MCF 10A (cell line): Measurements from ENCODE around the gene ABHD2. TPM values are rescaled to one million over a fixed set of nuclear protein-coding genes. Genes with fewer than 3 reads are reported as not detected.
"Not testable (repeated sequence)": the region's sequence is repeated elsewhere in the genome, so short reads cannot be mapped to it uniquely, and the experiment has no call there.

Source experiments
- BruUV-seq: library from RNA; stranded (reverse); fragments of 400-500 nt; replicated peaks from 2 replicates; lab custom pipeline; 2021; lab: Mats Ljungman, UMichigan
- CTCF ChIA-PET: fragments of 300-600 bp; sonication (Branson Sonifier 250); formaldehyde crosslinking; extraction: SDS; loops from one replicate; lab custom pipeline; 2021; ENCODE audit warnings: antibody characterized with exemption, inconsistent platforms; lab: Yijun Ruan, JAX
- POLR2A ChIA-PET: fragments of 300-600, 350-650 bp; sonication (Branson Sonifier 250); formaldehyde crosslinking; extraction: SDS; loops from one replicate; lab custom pipeline; 2020; ENCODE audit warnings: antibody characterized with exemption, inconsistent platforms; lab: Yijun Ruan, JAX
- DNase-seq: peaks from one replicate; pipeline ENCODE4 v3.0.0-alpha.2; 2018; ENCODE audit not compliant: unreplicated experiment
- H3K27ac Mint-ChIP-seq: one replicate; pipeline ENCODE4 v1.8.0; 2022; ENCODE audit warnings: mild to moderate bottlenecking, low read depth, mixed read lengths; ENCODE audit not compliant: unreplicated experiment
- H3K27me3 Mint-ChIP-seq: one replicate; pipeline ENCODE4 v1.8.0; 2022; ENCODE audit warnings: mixed read lengths; ENCODE audit not compliant: insufficient read depth, unreplicated experiment
- H3K36me3 Mint-ChIP-seq: one replicate; pipeline ENCODE4 v1.8.0; 2022; ENCODE audit warnings: mild to moderate bottlenecking, moderate library complexity, mixed read lengths; ENCODE audit not compliant: insufficient read depth, unreplicated experiment
- H3K4me1 Mint-ChIP-seq: one replicate; pipeline ENCODE4 v1.8.0; 2022; ENCODE audit warnings: mixed read lengths; ENCODE audit not compliant: insufficient read depth, unreplicated experiment
- H3K4me3 Mint-ChIP-seq: one replicate; pipeline ENCODE4 v1.8.0; 2022; ENCODE audit warnings: mild to moderate bottlenecking, moderate library complexity, mixed read lengths; ENCODE audit not compliant: unreplicated experiment
- H3K9me3 Mint-ChIP-seq: one replicate; pipeline ENCODE4 v1.8.0; 2022; ENCODE audit warnings: mixed read lengths; ENCODE audit not compliant: unreplicated experiment
- intact Hi-C: fragments of 100-400 bp; cut with micrococcal nuclease; formaldehyde crosslinking; loops from 2 replicates; pipeline ENCODE4 v1.14.1; 2022
- total RNA-seq: library from RNA; stranded (reverse); gene quantifications from 2 replicates; pipeline ENCODE4 v1.2.3, GENCODE V29; 2022
- TF ChIP-seq, protein P1 (sequence below): fragments of 200-600 bp; IDR thresholded peaks from one replicate; pipeline ENCODE4 v1.8.0; 2022; ENCODE audit warnings: antibody characterized with exemption, mild to moderate bottlenecking; ENCODE audit not compliant: unreplicated experiment

The ABHD2 gene
- total RNA-seq, 1 experiment from 2014 or later: 47.7 TPM

DNA sequence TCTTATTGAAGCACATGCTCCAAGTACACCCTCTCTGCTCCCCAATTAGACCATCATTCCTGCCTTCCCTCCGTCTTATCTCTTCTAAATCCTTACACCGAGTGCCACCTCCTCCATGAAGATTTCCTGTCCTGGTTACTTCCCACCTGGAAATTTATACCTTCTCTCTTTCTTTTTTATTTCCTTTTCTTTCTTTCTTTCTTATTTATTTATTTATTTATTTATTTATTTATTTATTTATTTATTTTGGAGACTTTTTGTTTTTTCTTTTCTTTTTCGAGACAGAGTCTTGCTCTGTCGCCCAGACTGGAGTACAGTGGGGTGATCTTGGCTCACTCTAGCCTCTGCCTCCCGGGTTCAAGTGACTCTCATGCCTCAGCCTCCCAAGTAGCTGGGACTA lies 45.9 kb upstream of the ABHD2 start:
- no peak overlapping the region for H3K4me3 Mint-ChIP-seq
- BruUV-seq: no TSS peak
- H3K36me3 Mint-ChIP-seq: no peaks in the 10 kb centered on the region
- H3K27me3 Mint-ChIP-seq: peaks cover 16% of the 10 kb centered on the region
- no peaks in the 10 kb centered on the region for H3K4me1 Mint-ChIP-seq
- intact Hi-C loops: no loop called here
- no peaks in the 10 kb centered on the region for H3K9me3 Mint-ChIP-seq
- POLR2A ChIA-PET: interaction anchor here (0.6 kb wide), 1 partner anchor 63 kb away, joined by 3 read pairs; no protein-coding TSS in a partner anchor
- no peak for DNase-seq
- TF ChIP-seq, protein P1, sequence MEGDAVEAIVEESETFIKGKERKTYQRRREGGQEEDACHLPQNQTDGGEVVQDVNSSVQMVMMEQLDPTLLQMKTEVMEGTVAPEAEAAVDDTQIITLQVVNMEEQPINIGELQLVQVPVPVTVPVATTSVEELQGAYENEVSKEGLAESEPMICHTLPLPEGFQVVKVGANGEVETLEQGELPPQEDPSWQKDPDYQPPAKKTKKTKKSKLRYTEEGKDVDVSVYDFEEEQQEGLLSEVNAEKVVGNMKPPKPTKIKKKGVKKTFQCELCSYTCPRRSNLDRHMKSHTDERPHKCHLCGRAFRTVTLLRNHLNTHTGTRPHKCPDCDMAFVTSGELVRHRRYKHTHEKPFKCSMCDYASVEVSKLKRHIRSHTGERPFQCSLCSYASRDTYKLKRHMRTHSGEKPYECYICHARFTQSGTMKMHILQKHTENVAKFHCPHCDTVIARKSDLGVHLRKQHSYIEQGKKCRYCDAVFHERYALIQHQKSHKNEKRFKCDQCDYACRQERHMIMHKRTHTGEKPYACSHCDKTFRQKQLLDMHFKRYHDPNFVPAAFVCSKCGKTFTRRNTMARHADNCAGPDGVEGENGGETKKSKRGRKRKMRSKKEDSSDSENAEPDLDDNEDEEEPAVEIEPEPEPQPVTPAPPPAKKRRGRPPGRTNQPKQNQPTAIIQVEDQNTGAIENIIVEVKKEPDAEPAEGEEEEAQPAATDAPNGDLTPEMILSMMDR: no peak
- no peak overlapping the region for H3K27ac Mint-ChIP-seq
- CTCF ChIA-PET: interaction anchor here (0.7 to 4.1 kb wide), 7 partner anchors 8 to 240 kb away, joined by 3 to 28 read pairs (median 7); no protein-coding TSS in a partner anchor

DNA sequence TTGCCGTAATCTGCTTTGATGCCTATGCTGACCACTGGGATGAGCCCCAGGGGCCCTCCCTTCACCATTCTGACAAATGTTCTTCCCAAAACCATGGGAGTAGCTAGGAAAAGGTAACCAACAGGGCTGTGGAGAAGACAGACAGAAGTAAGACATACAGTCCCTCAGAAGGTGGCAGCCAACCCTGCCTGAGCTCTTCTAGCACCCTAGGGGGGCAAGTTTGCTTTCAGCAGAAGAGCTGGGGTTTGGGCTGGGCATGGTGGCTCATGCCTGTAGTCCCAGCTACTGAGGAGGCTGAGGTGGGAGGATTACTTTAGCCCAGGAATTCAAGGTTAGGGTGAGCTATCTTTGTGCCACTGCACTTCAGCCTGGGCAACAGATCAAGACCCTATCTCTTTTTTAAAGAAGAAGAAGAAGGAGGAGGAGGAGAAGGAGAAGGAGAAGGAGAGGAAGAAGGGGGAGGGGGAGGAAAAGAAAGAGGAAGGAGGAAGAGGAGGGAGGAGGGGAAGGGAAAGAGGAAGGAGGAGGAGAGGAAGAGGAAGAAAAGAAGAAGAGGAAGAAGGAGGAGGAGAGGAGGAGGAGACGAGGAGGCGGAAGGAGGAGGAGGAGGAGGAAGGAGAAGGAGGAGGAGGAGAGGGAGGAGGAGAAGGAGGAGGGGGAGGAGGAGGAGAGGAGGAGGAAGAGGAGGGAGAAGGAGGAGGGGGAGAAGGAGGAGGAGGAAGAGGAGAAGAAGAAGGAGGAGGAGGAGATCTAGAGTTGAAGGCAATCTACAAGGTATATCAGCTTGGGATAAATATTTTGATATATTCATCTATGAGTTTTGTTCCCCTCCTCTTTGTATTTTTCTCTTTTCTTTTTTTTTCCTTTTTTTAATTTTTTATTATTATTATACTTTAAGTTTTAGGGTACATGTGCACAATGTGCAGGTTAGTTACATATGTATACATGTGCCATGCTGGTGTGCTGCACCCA lies 44.9 kb upstream of the ABHD2 start:
- Mint-ChIP-seq H3K4me3 (no peak overlapping the region), H3K27me3 (peaks cover 7% of the 10 kb centered on the region), H3K9me3 (no peaks in the 10 kb centered on the region), H3K36me3 (no peaks in the 10 kb centered on the region), H3K4me1 (no peaks in the 10 kb centered on the region), H3K27ac (no peak overlapping the region)
- TF ChIP-seq, protein P1: no peak
- no peak for DNase-seq
- BruUV-seq: no TSS peak
- ChIA-PET CTCF (interaction anchor here (0.5 to 4.1 kb wide), 7 partner anchors 9 to 239 kb away, joined by 3 to 28 read pairs (median 7); no protein-coding TSS in a partner anchor), POLR2A (interaction anchor here (0.6 kb wide), 1 partner anchor 62 kb away, joined by 3 read pairs; no protein-coding TSS in a partner anchor)
- intact Hi-C loops: no loop called here

DNA sequence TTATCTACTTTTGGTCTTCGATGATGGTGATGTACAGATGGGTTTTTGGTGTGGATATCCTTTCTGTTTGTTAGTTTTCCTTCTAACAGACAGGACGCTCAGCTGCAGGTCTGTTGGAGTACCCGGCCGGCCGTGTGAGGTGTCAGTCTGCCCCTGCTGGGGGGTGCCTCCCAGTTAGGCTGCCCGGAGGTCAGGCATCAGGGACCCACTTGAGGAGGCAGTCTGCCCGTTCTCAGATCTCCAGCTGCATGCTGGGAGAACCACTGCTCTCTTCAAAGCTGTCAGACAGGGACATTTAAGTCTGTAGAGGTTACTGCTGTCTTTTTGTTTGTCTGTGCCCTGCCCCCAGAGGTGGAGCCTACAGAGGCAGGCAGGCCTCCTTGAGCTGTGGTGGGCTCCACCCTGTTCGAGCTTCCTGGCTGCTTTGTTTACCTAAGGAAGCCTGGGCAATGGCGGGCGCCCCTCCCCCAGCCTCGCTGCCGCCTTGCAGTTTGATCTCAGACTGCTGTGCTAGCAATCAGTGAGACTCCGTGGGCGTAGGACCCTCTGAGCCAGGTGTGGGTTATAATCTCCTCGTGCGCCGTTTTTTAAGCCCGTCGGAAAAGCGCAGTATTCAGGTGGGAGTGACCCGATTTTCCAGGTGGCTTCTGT lies 39.1 kb upstream of the ABHD2 start:
- DNase-seq, intact Hi-C loops, H3K4me3 Mint-ChIP-seq, BruUV-seq, H3K4me1 Mint-ChIP-seq, H3K27ac Mint-ChIP-seq, H3K36me3 Mint-ChIP-seq, H3K9me3 Mint-ChIP-seq, H3K27me3 Mint-ChIP-seq, POLR2A ChIA-PET: not testable (repeated sequence)
- CTCF ChIA-PET: interaction anchor here (0.7 to 1.4 kb wide), 2 partner anchors 8 to 310 kb away, joined by 3 to 8 read pairs; no protein-coding TSS in a partner anchor

DNA sequence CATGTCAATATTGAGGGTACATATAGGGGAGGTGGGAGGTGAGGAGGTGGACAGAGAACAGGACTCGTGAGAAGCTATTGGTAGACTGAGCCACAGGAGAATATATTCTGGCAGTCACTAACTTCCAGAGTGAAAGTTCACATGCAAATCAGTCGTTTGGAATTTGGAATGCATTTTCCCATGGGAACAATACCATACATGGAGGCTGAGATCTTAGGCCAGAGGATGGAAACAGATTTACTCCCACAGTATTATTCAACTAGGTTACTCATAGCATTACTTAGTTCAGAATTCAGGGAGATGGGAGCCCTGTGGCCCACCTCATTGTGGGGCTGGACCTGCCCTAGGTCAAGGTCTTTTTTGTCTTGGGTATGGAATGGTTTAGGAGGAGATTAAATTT lies 36.4 kb upstream of the ABHD2 start:
- no peak for DNase-seq
- TF ChIP-seq, protein P1: no peak
- BruUV-seq: no TSS peak
- Mint-ChIP-seq H3K27me3 (no peaks in the 10 kb centered on the region), H3K9me3 (no peaks in the 10 kb centered on the region), H3K4me1 (no peaks in the 10 kb centered on the region), H3K27ac (no peak overlapping the region), H3K36me3 (no peaks in the 10 kb centered on the region), H3K4me3 (no peak overlapping the region)
- CTCF ChIA-PET: interaction anchor here (0.7 to 12.9 kb wide), 5 partner anchors 15 to 203 kb away, joined by 3 to 452 read pairs (median 4); no protein-coding TSS in a partner anchor
- intact Hi-C loops: no loop called here
- POLR2A ChIA-PET: interaction anchor here (1.2 to 1.3 kb wide), 2 partner anchors 26 to 36 kb away, joined by 3 read pairs; partner anchors contain the start of gene ABHD2
